Tibial artery (tissue), 4 donors: ENCODE data around the gene ARHGAP35.
"Not testable (repeated sequence)": the region's sequence is repeated elsewhere in the genome, so short reads cannot be mapped to it uniquely, and the experiment has no call there.

Source experiments
- DNase-seq, 2 donors: peaks; one replicate each; pipeline ENCODE4 v3.0.0-alpha.2; 2019
- H3K27ac ChIP-seq, 2 donors: fragments of 200-600 bp; sonication (generic) in 1 of 2; 1 replicate in 1 of 2; 2 replicates in 1 of 2; pipeline ENCODE4 v1.5.1; 2018 to 2019; ENCODE audit warnings: mild to moderate bottlenecking in 1 of 2
- H3K27me3 ChIP-seq, 2 donors: fragments of 200-600 bp; sonication (generic) in 1 of 2; one replicate each; pipeline versions ENCODE4 v1.5.1 to v1.6.0; 2016 to 2019
- H3K36me3 ChIP-seq, 3 donors: fragments of 200-600 bp; sonication (generic) in 2 of 3; one replicate each; pipeline ENCODE4 v1.5.1; 2016 to 2019; ENCODE audit warnings: mild to moderate bottlenecking in 2 of 3
- H3K4me1 ChIP-seq, 4 donors: fragments of 200-600 bp; sonication (generic) in 2 of 4; 1 replicate in 3 of 4; 2 replicates in 1 of 4; pipeline ENCODE4 v1.5.1; 2016 to 2019
- H3K4me3 ChIP-seq, 2 donors: fragments of 200-600 bp; sonication (generic) in 1 of 2; 1 replicate in 1 of 2; 2 replicates in 1 of 2; pipeline ENCODE4 v1.5.1; 2018 to 2019; ENCODE audit warnings: mild to moderate bottlenecking in 2 of 2
- H3K9me3 ChIP-seq, 3 donors: fragments of 200-600 bp; sonication (generic) in 1 of 3; one replicate each; pipeline ENCODE4 v1.5.1; 2016 to 2019
- CTCF ChIP-seq, 2 experiments: fragments of 200-600 bp in 1 of 2; fragments of 450-650 bp in 1 of 2; IDR thresholded peaks; one replicate each; pipeline ENCODE4 v1.5.1; 2017 to 2019; ENCODE audit warnings: antibody characterized with exemption in 2 of 2, mild to moderate bottlenecking in 1 of 2, moderate library complexity in 1 of 2
- intact Hi-C: fragments of 100-400 bp; cut with DNase I; formaldehyde crosslinking; loops from one replicate; pipeline ENCODE4 v1.15.0; 2023; ENCODE audit warnings: low total_unique reads

The ARHGAP35 gene

GRCh38 chr19:46821512-46822409 lies 39.0 kb upstream of the ARHGAP35 start:
- intact Hi-C loops: loop anchor here (5.0 kb wide), 1 partner anchor 39 kb away; no protein-coding TSS in a partner anchor
- TF ChIP-seq CTCF (IDR thresholded peaks at IDR 0.05): no peak
- no peak overlapping the region for H3K27ac ChIP-seq

DNA sequence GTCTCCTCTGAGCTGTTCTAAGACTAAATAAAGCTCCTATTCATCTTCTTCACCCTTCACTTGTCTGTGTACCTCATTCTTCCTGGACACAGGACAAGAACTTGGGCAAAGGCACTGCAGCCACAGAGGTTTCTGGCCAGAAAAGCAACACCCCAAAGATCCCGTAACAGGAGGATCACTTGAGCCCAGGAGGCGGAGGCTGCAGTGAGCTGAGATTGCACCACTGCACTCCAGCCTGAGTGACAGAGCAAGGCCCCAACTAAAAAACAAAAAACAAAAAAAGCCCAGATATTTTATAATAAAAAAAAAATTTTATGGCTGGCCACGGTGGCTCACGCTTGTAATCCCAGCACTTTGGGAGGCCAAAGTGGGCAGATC lies 38.4 kb upstream of the ARHGAP35 start:
- DNase-seq, H3K27ac ChIP-seq, H3K9me3 ChIP-seq, H3K27me3 ChIP-seq, H3K4me3 ChIP-seq, H3K36me3 ChIP-seq, H3K4me1 ChIP-seq: not testable (repeated sequence)
- intact Hi-C loops: loop anchor here (5.0 kb wide), 1 partner anchor 40 kb away; no protein-coding TSS in a partner anchor

More at GRCh38 chr19:46821512-46822409, 39.0 kb upstream of the ARHGAP35 start:
- H3K4me3 ChIP-seq: no peak overlapping the region
- H3K9me3 ChIP-seq: no peaks in the 10 kb centered on the region
- no peaks in the 10 kb centered on the region for H3K27me3 ChIP-seq
- H3K36me3 ChIP-seq: no peaks in the 10 kb centered on the region
- no peak for DNase-seq
- H3K4me1 ChIP-seq: no peaks in the 10 kb centered on the region

DNA sequence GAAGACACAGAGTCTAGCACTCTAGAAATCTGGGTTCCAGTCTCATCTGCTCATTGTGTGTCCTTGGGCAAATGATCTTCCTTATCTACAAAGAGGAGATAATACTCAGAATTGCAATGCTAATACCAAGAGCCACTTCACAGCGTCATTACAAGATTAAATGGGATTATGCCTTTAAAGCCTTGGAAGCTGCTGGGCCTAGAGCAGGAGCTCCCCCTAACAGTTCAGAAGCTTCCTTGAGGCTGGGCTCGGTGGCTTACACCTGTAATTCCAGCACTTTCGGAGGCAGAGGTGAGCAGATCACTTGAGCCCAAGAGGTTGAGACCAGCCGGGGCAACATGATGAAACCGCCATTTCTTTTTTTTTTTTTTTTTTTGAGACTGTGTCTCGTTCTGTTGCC lies 37.7 kb upstream of the ARHGAP35 start:
- no peak for TF ChIP-seq CTCF (IDR thresholded peaks at IDR 0.05)
- no peak for DNase-seq
- Histone ChIP-seq H3K36me3 (no peaks in the 10 kb centered on the region), H3K4me1 (no peaks in the 10 kb centered on the region), H3K27me3 (no peaks in the 10 kb centered on the region), H3K9me3 (no peaks in the 10 kb centered on the region), H3K4me3 (no peak overlapping the region), H3K27ac (no peak overlapping the region)
- intact Hi-C loops: loop anchor here (5.0 kb wide), 1 partner anchor 41 kb away; no protein-coding TSS in a partner anchor

GRCh38 chr19:46824890-46825730 lies 35.7 kb upstream of the ARHGAP35 start:
- intact Hi-C loops: loop anchor here (5.0 kb wide), 1 partner anchor 43 kb away; no protein-coding TSS in a partner anchor

DNA sequence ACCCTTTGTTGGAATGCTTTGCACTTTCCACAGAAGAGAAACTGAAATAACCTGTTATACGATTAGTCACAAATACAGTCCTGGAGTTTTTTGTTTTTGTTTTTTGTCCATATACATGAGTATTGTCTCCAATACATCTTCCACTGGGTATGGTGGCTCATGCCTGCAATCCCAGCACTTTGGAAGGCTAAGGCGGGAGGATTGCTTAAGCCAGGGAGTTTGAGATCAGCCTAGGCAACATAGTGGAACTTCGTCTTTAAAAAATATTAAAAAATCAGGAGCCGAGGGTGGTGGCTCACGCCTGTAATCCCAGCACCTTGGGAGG lies 35.1 kb upstream of the ARHGAP35 start:
- Histone ChIP-seq H3K4me1 (no peaks in the 10 kb centered on the region), H3K9me3 (no peaks in the 10 kb centered on the region), H3K27ac (no peak overlapping the region), H3K36me3 (no peaks in the 10 kb centered on the region), H3K4me3 (no peak overlapping the region), H3K27me3 (no peaks in the 10 kb centered on the region)
- TF ChIP-seq CTCF (IDR thresholded peaks at IDR 0.05): no peak
- intact Hi-C loops: no loop called here
- DNase-seq: no peak

More at GRCh38 chr19:46824890-46825730, 35.7 kb upstream of the ARHGAP35 start:
- Histone ChIP-seq H3K27me3 (no peaks in the 10 kb centered on the region), H3K36me3 (no peaks in the 10 kb centered on the region), H3K27ac (no peak overlapping the region), H3K4me1 (no peaks in the 10 kb centered on the region), H3K4me3 (no peak overlapping the region), H3K9me3 (no peaks in the 10 kb centered on the region)
- DNase-seq: no peak
- no peak for TF ChIP-seq CTCF (IDR thresholded peaks at IDR 0.05)

- TF ChIP-seq CTCF (IDR thresholded peaks at IDR 0.05): no peak
- no peak overlapping the region for H3K4me3 ChIP-seq
- no peak for DNase-seq
- no peaks in the 10 kb centered on the region for H3K27me3 ChIP-seq
- no peaks in the 10 kb centered on the region for H3K4me1 ChIP-seq
- intact Hi-C loops: no loop called here
- H3K36me3 ChIP-seq: no peaks in the 10 kb centered on the region
- no peak overlapping the region for H3K27ac ChIP-seq
- no peaks in the 10 kb centered on the region for H3K9me3 ChIP-seq
Measured at GRCh38 chr19:46828484-46828883, 32.3 kb upstream of the ARHGAP35 start.
